Ramos (cell line): ENCODE measurements around the gene BRAT1.

Experiments
- in situ Hi-C: fragments of 300-500 bp; cut with MboI; formaldehyde crosslinking; loops from one replicate; pipeline ENCODE4 v1.14.3; 2022; ENCODE audit warnings: low sequenced_read_pairs; ENCODE audit not compliant: unreplicated experiment

The BRAT1 gene

DNA sequence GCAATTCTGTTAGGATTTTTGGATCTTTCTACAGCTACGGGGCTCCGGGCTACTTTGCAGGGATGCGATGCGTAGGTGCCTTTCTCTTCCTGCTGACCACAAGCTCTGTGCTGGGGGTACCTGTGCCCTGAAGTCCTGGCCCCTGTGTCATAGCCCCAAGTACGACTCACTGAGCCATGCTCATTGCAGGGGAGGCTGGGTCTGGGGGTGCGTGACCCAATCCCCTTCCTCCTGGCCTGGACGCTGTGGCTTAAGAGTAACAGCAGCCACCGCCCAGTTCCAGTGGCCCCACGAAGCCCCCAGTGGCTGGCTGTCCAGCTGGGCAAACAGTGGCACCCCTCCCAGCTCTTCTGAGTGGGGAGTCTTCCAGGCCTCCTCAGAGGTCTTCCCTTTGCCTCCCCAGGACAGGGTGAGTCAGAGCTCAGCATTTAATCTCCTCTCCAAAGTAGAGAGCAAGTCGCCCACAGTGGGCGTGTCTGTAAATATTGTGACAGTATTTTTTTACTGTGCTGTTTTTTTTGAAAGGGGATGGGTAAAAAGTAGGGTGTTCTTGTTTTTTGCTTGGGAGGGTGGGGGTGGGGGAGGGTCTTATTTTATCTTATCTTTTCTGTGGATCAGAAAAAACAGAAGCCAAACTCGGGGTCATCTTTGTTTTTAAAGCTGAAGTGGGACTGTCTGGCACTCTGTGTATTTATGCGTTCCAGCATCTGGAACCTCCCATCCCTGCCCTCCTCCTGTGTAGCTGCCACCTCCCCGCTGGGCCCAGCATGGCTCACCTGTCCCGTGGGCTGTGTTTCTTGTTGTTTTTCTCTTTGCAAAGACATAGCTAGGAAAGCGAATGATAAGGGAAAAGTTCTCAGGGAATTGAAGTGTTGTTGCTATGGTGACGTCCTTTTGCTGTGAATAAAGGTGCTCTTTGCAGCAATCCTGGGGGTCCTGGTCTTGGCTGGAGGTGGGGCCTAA is 27.5 kb downstream of the BRAT1 start:
- in situ Hi-C loops = no loop called here

DNA sequence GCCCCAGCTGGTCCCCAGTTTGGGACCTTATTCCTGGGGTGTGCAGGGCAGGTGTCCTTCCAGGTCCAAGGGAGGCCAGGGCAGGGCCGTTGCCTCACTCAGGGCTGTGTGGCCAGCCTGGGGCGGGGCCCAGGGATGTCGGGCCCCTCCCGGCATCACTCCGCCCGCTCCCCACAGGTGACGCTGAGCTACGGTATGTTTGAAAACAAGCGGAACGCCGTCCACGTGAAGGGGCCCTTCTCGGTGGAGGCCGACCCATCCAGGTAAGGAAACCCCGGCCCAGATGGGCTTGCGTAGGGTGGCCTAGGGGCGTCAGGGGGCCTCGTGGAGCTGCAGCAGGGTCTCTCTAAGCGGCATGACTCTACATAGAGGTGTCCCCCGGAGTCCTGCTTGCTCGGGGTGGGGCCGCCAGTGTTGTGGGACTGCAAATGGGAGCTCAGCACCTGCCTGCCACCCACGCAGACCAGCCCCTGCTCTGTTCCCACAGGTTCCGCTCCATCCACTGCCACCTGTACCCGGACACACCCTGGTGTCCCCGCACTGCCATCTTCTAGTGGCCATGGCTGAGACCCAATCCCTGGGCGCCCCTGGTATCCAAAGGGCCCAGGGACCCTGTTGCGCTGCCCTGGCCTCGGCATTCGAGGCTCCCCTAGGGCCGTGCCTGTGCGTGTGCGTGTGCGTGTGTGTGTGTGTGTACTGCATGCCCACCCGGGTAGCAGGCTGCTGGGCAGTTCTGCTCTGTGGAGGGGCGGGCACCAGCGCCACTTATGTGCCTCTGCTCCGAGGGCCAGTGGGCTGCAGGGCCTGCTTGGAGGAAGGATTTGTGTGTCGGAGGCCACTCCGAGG is 28.4 kb downstream of the BRAT1 start:
- in situ Hi-C loops = no loop called here

DNA sequence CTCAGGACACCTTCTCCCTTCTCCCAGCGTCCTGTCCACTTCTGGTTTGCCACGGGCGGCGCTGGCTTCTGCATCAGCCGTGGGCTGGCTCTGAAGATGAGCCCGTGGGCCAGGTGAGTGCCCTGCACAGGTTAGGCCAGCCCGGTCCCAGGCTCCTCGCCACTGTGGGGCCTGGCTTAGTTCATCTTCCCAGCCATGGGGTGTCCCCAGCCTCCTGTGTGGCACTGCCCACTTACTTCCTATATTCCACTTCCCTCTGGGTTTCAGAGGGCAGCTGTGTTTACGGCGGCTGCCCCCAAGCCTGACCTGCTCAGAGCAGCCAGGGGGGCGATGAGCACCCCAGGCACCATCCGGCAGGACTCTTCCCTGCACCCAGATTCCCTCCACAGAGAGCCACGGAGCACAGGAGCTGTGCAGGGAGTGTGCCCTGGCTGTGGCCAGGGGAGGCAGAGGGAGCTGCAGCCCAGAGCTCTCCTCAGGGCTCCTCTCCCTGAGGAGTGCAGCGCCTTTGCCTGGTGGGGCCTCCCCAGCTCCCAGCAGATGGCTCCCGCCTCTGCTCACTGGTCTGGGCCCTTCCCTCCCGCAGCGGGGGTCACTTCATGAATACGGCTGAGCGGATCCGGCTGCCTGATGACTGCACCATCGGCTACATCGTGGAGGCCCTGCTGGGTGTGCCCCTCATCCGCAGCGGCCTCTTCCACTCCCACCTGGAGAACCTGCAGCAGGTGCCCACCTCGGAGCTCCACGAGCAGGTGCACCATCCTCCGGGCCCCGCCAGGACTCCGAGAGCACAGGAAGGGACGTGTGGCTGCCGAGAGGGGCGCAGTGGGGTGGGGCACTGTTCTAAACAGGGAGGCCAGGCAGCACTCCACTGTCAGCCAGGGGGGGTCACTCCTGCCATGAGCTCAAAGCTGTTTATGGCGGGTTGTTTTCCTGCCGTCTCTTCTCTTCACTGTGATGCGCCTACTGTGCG is 29.4 kb downstream of the BRAT1 start:
- in situ Hi-C loops = no loop called here

DNA sequence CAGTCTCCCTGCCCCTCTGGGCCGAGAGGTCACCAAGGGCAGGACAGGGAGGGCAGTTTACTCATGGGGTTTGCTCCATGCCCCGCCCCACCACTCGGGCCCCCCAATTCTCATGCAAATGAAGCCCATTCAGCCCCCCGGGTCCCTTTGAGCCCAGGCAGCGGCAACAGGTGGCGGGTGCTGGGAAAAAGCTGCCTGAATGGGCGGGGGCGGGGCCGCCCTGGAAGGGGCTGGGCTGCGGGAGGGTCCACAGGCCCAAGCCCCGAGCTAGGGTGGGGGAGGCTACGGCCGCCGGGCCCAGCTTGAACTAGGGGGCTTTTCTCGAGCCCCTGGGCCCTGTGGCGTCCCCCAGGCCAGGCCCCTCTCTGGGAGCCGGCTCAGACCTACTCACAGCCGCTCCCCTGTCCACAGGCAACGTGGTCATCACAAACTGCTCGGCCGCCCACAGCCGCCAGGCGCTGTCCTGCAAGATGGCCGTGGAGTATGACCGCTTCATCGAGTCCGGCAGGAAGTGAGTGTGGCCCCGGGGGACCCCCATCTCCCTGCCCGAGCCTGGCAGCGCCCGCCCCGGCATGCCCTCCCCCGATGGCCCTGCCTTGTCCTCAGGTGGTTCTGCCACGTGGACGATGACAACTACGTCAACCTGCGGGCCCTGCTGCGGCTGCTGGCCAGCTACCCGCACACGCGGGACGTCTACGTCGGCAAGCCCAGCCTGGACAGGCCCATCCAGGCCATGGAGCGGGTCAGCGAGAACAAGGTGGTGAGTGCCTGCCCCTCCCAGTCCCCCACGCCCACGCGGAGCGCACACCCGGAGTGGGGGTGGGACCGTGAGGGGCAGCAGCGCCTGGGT is 30.3 kb downstream of the BRAT1 start:
- in situ Hi-C loops = no loop called here

DNA sequence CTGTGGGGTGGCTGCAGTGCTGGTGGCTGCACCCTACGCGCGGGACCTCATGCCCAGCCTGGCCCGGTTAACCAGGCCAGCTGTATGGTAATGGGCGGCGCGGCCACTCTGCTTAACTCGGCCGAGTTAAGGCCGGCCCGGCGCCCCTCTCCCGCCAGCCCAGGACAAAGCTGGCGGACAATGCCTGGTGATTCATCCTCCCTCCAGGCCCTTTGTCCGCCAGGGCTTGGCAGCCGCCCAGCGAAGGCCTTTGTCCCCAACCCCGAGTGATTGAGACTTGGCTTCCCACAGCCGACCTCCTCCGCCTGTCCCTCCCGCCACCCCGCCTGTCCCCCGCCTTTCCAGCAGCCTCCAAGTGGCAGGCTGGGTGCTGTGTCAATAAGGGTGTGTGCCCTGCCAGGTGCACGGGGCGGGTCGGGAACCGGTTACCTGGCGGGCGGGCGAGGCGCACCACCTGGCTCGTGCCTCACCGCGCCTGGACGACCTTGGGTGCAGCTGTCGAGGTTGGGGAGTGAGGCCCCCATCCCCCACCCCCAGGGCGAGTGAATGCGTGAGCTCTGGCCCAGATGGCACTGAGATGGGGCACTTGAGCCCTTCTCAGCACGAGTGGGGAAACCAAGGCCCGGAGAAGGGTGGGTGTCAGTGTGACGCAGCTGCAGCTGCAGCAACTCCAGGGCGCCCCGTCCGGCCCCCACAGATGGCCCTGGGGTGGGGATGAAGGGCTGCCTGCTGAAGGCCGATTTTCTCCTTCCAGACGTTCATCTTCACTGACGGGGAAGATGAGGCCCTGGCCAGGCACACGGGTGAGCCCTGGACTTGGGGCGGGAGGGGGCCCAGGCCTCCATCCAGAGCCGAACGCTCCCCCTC is 31.1 kb downstream of the BRAT1 start:
- in situ Hi-C loops = no loop called here

DNA sequence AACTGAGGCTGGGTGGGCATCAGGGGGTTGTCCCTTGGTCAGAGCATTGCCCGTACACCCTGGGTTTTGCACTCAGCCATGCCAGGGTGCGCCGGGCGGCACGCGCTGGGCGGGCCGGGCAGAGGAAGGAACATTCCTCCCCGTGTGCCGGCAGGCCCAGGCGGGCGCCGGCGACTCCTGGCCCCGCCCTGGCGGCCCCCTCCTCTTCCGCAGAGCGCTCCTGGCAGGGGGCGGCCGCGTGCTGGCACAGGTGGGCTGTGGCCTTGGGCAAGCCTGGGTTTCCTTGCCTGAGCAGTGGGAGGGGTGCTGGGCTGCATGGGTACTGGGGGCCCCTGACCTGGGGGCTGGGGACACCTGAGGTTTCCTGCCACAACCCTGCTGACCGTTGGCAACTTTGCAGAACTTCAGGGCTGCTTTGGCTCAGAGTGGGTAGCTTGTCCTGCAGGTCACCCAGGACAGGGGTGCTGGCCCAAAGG is 31.8 kb downstream of the BRAT1 start:
- in situ Hi-C loops = no loop called here

DNA sequence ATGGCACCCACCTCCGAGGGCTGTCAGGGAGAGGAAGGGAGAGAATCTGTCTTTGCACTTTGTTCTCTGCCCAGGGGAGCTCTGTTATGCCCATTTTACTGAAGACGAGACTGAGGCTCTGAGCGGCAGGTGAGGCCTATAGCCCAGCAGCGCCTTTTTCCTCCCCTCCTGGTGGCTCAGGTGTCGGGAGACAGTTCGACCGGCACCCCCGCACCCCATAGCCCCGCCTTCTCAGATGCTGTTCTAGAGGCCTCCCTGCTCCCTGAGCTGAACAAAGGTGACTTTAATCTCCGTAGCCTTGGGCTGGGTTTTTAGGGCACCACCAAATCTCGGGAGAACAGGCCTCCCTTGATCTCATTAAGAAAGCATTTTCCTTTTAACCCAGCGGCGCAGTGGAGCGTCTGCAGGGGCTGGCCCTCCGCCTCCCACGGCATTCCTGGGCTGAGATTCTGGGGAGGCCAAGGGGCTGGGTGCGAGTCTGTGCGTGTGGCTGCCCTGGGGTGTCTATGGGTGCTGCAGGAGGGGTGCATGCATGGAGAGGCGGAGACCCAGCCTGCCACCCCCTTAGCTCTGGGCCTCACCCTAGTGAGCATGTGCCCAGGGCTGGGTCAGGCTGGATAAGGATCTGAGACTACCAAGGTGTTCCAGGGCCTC is 32.4 kb downstream of the BRAT1 start:
- in situ Hi-C loops = no loop called here

DNA sequence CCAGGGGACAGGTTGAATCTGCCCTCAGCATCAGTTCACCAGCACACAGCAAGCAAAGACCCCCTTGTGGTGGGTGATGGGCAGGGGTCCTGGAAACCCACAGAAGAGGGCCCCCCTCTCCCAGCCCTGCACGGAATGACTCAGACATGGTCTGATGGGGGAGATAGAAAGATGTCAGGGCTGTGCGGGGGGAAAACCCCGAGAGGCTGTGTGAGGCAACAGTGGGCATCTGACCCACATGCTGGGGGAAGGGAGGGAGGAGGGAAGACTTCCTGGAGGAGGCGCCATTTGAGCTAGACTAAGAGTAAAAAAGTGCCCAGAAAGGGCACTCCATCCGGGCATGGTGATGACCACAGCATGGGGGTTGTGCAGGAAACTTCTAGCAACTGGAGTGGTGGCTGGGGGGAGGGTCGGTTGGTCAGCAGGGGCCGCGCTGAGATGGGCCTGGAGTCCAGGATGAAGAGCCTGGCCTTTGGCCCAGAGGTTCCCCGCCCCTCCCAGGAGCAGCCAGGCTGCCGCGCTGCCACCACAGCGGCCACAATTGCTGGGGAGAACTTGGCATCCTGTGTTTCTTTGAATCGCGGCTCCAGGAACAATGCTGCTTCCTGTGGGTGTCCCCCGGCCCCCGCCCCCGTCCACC is 33.3 kb downstream of the BRAT1 start:
- in situ Hi-C loops = no loop called here

DNA sequence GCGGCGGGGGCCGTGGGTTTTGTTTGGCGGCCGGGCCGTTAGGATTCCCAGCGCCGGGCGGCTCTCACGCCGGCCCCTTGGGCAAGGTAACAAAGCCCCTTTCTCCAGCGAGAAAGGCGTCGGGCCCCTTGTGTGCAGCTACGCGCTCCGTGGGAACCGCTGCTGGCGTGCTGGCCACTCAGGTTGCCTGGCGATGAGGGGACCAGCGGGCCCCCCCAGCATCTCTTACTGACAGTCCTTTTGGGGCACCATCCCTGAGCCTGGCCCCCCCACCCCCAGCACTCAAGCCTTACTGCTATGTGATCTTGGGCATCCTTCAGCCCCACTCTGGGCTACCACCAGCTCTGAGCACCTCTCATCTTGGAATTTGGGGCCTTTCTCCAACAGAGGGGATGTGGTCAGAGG is 34.0 kb downstream of the BRAT1 start:
- in situ Hi-C loops = no loop called here

DNA sequence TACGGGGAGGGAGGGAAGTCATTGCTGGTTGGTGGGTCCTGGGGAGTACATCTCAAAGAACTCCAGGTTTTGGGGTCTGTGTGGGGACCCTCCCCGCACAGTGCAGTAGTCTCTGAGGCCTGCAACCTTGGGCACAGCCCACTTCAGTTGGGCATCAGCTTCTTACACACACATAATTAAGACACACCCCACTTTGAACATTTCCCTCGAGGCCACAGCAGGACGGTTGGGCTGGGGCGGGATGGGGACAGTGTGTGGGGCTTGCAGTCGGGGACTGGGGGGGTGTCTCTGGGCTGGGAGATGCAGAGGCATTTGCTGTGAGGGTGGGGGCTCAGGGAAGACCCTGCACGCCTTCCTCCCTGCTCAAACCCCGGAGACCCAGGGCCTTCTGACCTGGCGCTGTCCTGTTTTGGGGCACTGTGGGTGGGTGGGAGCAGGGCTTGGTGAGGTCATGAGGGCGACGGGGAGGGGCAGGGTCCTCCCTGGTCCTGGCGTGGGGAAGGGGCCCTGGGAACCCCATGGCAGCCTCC is 34.5 kb downstream of the BRAT1 start:
- in situ Hi-C loops = no loop called here

DNA sequence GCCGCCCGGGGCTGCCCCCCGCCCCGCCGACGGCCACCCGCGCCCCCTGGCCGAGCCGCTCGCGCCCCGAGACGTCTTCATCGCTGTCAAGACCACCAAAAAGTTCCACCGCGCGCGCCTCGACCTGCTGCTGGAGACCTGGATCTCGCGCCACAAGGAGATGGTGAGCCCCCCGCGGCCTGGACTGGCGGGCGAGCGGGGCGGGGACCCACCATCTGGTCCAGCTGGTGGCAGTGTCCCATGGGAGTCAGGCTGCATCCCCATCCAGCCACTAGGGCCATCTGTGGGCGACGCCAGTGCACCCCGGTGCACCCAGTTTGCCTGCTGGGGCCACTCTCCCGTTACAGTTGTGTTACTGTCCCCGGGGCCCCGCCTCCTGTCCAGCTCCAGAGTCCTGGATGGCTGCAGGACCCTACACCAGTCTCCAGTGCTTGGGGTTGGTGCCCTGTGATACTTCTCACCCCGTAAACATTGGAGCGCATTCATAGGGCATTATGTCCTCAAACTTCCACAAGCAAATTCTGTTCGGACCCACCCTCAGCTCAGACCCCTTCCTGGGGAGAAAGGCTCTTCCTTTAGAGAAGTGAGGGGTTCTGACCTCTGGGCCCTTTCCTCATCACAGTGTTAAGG is 35.1 kb downstream of the BRAT1 start:
- in situ Hi-C loops = no loop called here

DNA sequence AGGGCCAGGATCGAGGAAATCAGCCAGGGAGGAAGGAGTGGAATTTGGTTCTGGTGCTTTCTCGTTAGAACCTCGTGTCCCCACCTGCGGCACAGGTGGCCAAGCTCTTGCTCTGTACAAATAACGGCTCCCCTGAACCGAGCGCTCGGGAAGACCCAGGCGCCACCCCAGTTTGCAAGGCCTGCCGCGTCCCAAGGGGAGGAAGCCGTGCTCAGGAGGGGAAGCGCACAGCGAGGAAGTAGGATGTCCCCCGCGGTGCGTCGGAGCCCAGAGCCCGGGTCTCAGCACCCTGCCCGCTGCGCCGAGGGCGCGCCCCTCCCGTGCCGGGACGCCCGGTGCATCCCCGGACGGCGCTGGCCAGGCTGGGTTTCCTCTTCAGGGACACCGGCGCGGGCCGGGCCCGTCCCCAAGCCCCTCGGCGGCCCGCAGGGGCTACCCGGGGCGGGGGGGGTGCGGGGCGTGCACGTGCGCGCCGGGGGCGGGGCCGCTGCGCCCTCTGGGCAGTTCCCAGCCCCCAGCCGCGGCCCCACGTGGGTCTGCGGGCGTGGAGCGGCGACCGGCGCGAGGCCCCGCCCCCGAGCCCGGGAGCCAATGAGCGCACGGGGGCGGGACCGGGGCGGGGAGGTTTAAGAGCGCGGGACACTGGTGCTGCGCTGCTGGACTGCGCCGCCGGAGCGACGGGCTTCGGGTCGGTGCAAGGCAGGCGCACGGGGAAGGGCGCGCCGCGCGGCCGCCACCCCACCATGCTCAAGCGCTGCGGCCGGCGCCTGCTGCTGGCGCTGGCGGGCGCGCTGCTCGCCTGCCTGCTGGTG is 36.0 kb downstream of the BRAT1 start, which contains the start of gene LFNG:
Gene LFNG, plus strand, starts transcription at position 656 of the 812 bp plus-strand sequence. Its CDS starts 88 bp downstream, at position 744.
- in situ Hi-C loops = no loop called here

DNA sequence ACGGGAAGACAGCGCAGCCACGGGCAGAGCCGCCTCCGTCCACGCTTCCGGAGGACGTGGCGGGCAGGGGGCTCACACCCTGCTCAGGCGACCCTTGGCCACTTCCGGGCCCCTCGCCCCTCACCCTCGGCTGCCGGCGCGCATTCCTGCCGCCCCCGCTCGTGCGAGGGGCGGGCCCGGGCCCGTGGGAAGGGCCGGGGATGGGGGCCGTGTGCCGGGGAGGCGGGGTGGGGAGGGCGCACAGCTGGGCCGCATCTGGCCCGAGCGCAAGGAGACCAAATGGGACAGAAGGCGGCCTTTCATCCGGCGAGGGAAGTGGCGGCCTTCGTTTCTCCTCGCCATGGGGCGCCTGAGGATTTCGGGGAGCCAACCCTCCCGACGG is 36.6 kb downstream of the BRAT1 start:
- in situ Hi-C loops = no loop called here

DNA sequence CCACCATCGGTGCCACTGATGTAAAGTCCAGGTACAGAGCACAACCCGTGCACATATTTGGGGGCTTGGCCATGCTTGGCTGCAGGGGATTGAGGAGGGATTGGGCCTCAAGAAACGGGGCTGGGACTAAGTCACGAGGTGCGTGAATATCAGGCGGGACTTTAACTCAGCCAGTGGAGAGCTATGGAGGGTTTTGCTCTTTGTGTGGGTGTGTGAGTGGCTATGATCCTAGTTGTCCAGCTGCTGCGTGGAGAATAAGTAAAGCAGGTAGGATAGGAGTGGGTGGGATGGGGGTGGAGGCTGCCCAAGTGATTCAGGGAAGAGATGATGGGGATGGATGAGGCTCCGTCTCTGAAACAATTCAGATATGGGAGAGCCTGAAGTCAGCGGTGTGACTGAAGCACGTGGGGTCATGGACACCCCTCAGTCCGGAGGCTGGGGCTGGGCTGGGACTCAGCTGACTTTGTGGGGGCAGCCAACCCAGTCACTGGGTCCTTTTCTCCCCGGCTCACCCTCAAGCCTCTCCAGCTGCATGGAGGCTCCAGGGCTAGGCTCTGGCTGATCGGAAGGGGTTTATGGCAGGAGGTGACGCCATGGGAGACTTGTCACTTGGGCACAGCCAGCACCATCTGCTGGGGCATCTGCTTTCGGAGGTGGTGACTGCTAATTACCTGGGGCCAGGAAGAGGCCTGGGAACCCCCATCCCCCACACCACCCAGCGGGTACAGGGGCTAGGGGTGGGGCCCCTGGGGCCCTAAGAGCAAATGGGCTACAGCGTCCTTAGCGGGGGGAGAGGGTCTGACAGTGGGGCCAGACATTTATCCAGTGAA is 37.4 kb downstream of the BRAT1 start:
- in situ Hi-C loops = no loop called here

DNA sequence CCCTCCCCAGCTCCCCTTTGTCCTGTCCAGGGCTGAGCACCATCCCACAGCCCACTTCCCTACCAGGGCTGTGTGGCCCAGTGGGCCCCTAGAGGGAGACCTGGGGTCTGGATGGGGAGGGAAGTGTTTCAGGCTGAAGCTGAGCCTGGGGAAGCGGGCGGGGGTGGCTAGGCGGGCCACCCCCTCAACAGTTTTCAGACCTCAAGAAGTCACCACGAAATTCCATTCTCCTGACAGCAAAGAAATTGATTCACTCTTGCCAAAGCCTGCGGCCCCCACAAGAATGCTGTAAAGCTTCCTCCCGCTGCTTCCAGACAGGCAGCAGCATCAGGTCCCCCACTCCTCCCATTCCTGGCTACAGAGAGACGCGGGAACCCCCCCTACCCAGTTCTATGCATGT is 38.3 kb downstream of the BRAT1 start:
- in situ Hi-C loops = no loop called here
